ENCODE data around the gene GFER.
"Not testable (repeated sequence)": the region's sequence is repeated elsewhere in the genome, so short reads cannot be mapped to it uniquely, and the experiment has no call there.

GFER gene

GRCh38 chr16:1983544-1984346 is at the start of gene GFER:
GFER (plus strand) TSS chr16:1984193; CDS start chr16:1984219, 26 bp downstream.
- DNase-seq (ENCODE audit: low spot score) = peak; percentile 88

DNA sequence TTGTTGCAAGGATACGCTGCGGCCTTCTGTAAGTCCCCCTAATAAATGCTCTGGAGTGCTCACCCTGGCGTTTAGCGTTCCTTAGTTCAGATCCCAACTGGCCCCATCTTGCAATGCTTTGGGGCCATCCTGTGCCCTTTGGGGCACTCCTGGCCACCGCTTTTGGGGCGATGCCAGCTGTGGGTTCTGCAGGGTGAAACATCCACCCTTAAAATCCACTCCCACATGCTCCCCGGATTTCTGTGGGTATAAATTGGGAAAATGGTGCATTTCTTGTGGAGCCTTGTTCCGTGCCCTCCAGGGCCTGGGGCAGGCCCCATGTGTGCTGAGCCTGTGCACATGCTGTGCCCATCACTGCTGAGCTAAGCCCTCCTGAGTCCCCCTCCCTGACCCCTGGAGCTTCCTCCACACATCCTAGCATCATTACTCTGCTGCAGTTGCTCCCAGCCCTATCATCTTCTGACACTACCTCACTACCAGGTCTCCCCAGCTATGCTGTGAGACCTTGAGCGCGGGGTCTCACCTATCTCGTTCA is 47.0 kb upstream of the GFER start:
- DNase-seq (ENCODE audit: low spot score) = no peak

DNA sequence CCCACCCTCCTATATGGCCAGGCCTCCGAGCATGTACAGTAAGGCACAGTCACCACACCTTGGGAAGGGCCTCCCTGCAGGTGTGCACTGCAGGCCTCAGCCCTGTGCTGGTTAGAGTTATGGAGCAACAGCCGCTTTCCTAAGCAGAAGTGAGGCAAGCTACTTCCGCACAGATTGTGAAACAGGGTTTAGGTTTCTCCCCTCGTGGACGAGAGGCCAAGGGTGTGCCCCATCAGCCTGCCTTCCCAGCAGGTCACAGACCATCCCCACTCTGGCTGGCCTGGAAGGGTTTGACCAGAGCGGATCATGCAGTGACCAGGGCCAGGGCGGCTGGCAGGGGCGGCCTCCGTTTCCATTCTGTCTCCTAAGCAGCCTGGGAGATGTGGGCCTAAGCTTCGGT is 45.7 kb upstream of the GFER start:
- DNase-seq (ENCODE audit: low spot score) = no peak

- DNase-seq (ENCODE audit: low spot score) = no peak
Measured at GRCh38 chr16:1938910-1939309, 45.1 kb upstream of the GFER start.

DNA sequence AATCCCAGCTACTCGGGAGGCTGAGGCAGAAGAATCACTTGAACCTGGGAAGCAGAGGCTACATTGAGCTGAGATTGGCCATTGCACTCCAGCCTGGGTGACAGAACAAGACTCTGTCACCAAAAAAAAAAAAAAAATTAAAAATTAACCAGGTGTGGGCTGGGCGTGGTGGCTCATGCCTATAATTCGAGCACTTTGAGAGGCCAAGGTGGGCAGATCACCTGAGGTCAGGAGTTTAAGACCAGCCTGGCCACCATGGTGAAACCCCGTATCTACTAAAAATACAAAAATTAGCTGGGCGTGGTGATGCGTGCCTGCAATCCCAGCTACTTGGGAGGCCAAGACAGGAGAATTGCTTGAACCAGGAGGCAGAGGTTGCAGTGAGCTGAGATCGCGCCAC is 44.2 kb upstream of the GFER start:
- DNase-seq (ENCODE audit: low spot score) = not testable (repeated sequence)

GRCh38 chr16:1940273-1941161 is 43.5 kb upstream of the GFER start:
- no peak for DNase-seq (ENCODE audit: low spot score)

DNA sequence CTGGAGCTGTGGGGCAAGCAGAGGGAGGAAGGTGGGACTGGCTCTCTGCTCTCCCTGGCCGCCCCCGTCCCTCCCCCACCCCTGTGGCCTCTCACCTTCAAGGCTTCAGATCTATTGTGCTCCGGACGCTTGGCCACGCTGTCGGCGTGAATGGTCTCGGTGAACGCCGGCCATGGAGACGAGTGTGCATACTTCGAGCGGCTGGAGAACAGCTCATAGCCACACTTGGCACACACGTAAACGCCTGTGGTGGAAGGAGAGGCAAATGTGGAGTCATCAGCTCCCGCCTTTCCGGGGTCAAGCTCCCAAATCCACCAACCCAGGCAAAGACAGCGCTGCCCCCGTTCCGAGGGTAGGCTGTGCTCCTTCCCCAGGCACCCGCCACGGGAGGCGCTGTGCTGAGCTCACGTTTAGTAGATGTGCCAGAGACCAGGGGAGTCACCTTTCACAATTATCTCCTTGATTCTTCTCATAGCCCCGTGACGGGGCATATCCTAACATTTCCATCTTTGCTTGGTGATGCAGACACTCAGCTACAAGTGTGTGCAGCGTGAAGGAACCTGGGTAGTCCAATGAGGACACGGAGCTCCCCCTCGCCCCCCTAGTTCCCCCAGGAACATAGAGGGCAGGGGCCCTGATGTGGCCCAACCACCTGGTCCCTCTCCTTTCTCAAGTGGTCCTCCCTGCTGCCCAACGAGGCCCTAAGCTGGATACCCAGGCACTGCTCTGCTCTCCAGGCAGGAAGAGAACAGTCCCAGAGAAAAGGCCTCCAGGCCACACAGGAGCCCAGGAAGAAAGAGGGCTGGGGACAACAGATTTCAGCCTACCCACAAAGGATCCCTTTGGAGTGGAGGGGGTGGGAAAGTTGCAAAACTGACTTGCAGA is 42.6 kb upstream of the GFER start:
- no peak for DNase-seq (ENCODE audit: low spot score)

GRCh38 chr16:1942047-1942809 is 41.8 kb upstream of the GFER start:
- DNase-seq (ENCODE audit: low spot score) = no peak

DNA sequence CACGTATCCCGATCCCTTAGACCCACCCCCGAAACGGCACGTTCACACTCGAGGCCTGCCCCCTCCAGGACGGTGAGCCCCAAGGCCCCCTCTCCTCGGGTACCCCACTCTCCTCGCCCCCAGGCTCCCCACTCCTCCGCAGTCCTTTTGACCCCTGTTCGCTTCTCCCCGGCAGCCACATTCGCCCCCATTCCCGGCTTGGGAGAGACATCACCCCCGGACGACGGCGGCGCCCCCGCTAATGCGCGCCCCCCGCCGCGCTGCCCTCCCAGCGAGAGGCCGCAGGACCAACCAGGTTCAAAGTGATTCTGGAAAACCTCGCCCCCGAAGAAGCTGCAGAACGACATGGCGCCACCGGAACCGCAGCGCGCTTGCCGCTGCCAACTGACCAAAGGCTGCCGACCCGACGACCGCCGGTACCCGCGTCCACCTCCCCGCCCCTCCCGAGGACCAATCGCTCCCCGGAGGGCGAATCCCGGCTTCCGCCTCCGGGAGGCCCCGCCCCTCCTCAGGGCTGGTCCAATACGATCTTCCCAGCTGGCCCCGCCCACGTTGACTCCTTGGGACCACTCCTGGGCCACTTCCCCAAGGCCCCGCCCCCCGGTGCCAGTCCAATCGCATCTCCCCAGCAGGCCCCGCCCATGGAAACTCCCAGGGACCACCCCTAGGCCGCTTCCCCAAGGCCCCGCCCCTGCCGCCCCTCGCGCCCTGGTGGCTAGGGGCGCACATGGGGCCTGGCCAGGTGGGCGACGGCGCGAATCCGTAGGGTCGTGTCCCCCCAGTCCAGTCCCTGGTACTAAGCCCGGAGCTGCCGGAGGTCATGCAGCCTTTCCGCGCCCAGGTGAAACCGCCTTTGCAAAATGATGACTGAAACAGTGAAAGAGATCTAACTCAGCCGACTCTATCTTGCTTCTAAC is 40.9 kb upstream of the GFER start, which contains the start of gene MSRB1:
TSS of gene MSRB1 (minus strand) at position 390 of the 917 bp plus-strand sequence. CDS start at position 347, 43 bp downstream.
- DNase-seq (ENCODE audit: low spot score) = peak; percentile 100

DNA sequence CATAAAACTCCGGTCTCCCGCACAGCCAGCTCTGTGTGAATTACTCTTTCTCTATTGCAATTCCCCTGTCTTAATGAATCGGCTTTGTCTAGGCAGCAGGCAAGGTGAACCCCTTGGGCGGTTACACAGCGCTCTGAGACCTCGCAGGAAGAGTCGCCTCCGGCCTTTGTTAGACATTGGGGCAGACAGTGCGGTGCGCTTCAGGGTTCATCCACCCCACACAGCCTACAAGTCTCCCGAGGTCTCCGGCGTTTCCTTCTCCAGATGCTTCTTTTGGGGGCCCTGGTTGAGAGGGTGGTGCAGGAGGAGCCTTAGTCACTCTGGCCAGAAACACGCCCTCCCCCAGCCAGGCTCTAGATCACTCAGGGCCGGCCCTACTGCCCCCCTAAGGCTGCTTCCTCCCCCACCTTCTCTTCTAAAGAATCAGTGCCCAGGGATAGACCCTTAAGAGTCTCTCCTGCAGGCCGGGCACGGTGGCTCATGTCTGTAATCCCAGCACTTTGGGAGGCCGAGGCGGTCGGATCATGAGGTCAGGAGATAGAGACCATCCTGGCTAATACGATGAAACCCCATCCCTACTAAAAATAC is 39.3 kb upstream of the GFER start:
- DNase-seq (ENCODE audit: low spot score) = no peak

- DNase-seq (ENCODE audit: low spot score) = no peak
Measured at GRCh38 chr16:1945559-1946391, 38.2 kb upstream of the GFER start.

DNA sequence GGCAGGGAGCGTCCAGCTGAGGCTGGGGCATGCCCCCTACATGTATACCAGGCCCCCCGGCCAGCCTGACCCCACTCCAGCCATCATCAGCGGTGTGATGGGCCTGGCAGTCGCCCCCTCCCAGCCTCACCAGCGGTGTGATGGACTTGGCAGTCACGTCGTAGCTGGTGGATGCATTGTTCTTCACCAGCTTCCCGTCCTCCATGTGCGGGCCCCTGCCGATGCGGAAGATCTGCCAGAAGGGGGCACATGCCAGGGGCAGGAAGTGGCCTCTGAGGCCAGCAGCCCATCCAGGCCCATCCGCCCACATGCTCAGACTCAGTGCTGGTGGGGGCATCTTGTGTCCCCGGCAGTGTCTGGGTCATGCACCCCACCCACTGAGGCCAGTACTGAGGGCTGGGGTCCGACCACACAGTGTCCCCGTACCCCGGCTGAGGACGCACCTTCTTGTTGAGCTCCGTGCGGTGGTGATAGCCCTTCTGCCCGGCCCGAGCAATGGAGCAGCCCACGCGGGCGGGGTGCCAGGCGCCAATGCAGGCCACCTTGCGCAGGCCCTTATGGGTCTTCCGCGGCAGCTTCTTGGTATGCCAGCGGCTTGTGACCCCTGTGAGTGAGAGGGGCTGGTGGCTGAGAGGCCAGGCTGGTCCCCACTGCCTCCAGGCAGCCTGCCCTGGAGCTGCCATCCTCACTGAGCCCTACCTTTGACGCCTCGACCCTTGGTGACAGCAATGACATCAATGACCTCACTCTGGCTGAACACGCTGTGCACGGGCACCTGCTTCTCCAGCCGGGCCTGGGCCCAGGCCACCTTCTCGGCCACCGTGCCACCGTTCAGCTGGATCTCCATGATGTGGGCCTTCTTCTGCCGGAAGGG is 37.3 kb upstream of the GFER start:
- DNase-seq (ENCODE audit: low spot score) = no peak

GRCh38 chr16:1947369-1947670 is 36.7 kb upstream of the GFER start:
- no peak for DNase-seq (ENCODE audit: low spot score)

DNA sequence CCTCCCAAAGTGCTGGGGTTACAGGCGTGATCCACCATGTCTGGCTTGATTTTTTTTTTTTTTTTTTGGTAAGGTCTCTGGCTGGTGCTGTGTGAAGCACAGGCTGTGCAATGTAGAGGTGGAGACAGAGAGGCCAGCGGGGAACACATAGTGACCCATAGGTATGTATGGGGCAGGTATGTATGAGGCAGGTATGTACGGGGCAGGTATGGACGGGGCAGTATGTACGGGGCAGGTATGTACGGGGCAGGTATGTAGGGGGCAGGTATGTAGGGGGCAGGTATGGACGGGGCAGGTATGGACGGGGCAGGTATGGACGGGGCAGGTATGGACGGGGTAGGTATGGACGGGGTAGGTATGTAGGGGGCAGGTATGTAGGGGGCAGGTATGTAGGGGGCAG is 34.5 kb upstream of the GFER start:
- DNase-seq (ENCODE audit: low spot score) = no peak

DNA sequence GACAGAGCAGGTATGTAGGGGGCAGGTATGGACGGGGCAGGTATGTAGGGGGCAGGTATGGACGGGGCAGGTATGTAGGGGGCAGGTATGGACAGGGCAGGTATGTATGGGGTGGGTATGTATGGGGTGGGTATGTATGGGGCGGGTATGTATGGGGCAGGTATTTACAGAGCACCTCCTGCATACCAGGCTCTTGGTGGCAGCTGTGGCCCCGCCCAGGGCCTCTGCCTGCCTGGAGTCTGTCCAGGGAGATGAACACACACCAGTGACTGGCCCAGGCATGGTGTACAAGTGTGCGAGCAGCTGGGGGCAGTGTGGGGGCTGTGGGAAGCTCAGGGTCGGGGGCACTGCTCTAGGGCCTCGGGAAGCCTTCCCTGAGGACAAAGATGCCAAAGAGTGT is 33.9 kb upstream of the GFER start:
- DNase-seq (ENCODE audit: low spot score) = no peak

DNA sequence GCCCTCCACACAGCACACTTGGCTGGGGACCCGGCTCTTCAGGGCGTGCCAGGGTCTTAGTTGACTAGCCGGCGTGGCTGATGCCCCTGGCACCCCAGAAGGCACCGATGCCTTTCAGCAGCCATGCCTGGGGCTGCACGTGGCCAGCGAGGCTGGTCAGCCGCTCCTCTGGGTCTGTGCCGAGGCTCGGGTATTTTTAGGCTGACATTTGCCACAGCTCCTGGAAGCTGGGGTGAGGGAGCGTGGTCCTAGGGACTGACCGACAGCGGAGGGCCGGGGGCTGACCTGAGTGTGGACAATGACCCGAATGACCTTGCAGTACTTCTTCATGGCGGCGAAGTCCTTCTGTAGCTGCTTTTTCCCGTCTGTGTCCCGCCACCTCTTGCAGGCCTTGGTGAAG is 33.4 kb upstream of the GFER start:
- DNase-seq (ENCODE audit: low spot score) = no peak

DNA sequence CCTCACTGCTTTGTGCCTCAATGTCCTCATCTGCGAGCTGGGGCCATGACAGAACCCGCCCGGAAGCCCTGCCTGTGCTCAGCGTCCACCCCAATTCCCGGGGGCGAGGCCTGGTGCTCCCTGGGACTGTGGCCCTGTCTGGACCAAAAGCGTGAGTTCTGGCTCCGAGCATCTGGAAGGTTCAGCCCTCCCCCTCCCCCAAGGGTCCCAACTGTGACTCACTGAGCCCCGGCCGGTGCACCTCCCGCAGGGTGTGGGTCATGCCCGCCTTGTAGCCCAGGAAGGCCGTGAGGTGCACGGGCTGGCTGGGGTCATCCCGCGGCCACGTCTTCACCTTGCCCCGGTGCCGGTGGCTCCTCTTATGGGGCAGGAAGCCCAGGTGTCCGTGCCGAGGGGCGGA is 30.3 kb upstream of the GFER start:
- no peak for DNase-seq (ENCODE audit: low spot score)
